ENCODE results near the gene RGS6.

GRCh38 chr14:72553161-72553560 is 620.9 kb downstream of the RGS6 start:
- TF ChIP-seq CTCF (IDR thresholded peaks at IDR 0.05), result no peak
- TF ChIP-seq POLR2A (IDR thresholded peaks at IDR 0.05), result no peak

All from thyroid gland (tissue), 4 donors.